ENCODE measurements around the gene MN1.

Gene MN1

DNA sequence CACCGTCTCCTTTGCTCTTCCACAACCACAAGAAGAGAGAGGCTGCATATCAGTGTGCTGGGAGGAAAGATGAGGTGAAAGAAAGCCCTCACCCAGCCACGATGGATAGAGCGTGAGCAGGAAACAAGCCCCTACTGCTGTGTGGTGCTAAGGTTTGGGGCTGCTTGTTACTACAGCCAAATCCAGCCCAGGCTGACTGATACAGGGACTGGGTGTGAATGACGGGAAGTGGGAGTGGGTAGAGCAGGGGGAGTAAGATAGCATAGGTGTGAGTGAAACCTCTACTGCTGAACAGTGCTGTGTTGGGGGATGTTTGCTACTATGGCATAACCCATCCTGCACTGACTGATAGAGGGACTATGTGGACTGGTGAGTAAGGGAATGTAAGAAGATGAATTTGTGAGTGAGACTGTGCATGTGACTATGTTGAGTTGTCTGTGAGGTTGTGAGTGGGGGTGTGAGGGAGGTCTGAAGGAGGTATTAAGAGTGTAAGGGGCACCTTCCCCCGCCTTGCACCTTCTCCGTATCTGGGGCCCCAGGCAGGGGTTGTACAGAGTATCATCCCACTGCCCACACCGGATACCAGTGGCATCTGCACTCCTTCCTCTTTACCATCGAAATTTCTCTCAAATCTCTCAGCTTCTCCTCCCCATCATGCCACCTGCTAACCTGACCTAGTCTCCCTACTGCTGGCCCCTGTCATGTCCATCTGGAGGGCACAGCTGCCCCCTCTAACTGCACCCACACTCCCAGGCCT, 91.5 kb downstream of the MN1 start:
- Histone ChIP-seq H3K9ac (ENCODE audit: low read depth, low read length) (no peak overlapping the region), H3K4me3 (ENCODE audit: low read depth, low read length) (no peak overlapping the region), H3K27ac (ENCODE audit: low read depth, low read length) (no peak overlapping the region), H3K4me1 (ENCODE audit: control insufficient read depth, insufficient read depth, low read length) (no peaks in the 10 kb centered on the region; the same call in 1 of the 2 replicates), H3K36me3 (ENCODE audit: control insufficient read depth, insufficient read depth, low read length) (peaks cover 12% of the 10 kb centered on the region), H3K27me3 (ENCODE audit: control insufficient read depth, insufficient read depth, low read length) (no peaks in the 10 kb centered on the region), H3K9me3 (ENCODE audit: control insufficient read depth, insufficient read depth, low read length) (no peaks in the 10 kb centered on the region)

- H3K9me3 ChIP-seq (ENCODE audit: control insufficient read depth, insufficient read depth, low read length) = no peaks in the 10 kb centered on the region
- H3K4me1 ChIP-seq (ENCODE audit: control insufficient read depth, insufficient read depth, low read length) = no peaks in the 10 kb centered on the region
- H3K27me3 ChIP-seq (ENCODE audit: control insufficient read depth, insufficient read depth, low read length) = no peaks in the 10 kb centered on the region
- H3K9ac ChIP-seq (ENCODE audit: low read depth, low read length) = no peak overlapping the region
- H3K36me3 ChIP-seq (ENCODE audit: control insufficient read depth, insufficient read depth, low read length) = peaks cover 13% of the 10 kb centered on the region
- no peak overlapping the region for H3K27ac ChIP-seq (ENCODE audit: low read depth, low read length)
- H3K4me3 ChIP-seq (ENCODE audit: low read depth, low read length) = no peak overlapping the region
Observed at GRCh38 chr22:27706489-27706888, 95.1 kb downstream of the MN1 start.

DNA sequence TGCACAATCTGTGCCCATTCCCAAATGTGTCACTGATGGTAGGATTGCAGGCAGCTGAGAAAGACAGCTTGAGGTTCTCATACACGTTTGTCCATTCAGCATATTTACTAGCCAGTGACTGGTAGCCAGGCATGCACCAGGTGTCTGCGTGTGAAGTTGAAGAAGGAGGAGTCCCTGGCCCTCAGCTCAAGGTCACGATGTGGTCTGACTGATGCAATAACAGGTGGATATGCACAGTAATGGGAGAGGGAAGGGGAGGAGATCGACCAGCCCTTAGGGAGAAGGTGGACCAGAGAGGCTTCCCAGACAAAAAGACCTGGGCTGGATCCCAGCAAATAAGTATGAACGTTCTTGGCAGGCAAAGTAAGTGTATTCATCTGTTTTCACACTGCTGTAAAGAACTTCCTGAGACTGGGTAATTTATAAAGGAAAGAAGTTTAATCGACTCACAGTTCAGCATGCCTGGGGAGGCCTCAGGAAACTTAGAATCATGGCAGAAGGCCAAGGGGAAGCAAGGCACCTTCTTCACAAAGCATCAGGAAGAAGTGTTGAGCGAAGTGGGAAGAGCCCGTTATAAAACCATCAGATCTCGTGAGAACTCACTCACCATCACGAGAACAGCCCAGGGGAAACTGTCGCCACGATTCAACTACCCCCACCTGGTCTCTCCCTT, 96.0 kb downstream of the MN1 start:
- no peaks in the 10 kb centered on the region for H3K4me1 ChIP-seq (ENCODE audit: control insufficient read depth, insufficient read depth, low read length)
- peaks cover 13% of the 10 kb centered on the region for H3K36me3 ChIP-seq (ENCODE audit: control insufficient read depth, insufficient read depth, low read length)
- no peaks in the 10 kb centered on the region for H3K27me3 ChIP-seq (ENCODE audit: control insufficient read depth, insufficient read depth, low read length)
- no peak overlapping the region for H3K4me3 ChIP-seq (ENCODE audit: low read depth, low read length)
- no peak overlapping the region for H3K27ac ChIP-seq (ENCODE audit: low read depth, low read length)
- no peak overlapping the region for H3K9ac ChIP-seq (ENCODE audit: low read depth, low read length)
- no peaks in the 10 kb centered on the region for H3K9me3 ChIP-seq (ENCODE audit: control insufficient read depth, insufficient read depth, low read length)

- Histone ChIP-seq H3K4me3 (ENCODE audit: low read depth, low read length) (no peak overlapping the region), H3K36me3 (ENCODE audit: control insufficient read depth, insufficient read depth, low read length) (peaks cover 13% of the 10 kb centered on the region), H3K27ac (ENCODE audit: low read depth, low read length) (no peak overlapping the region), H3K4me1 (ENCODE audit: control insufficient read depth, insufficient read depth, low read length) (no peaks in the 10 kb centered on the region), H3K9me3 (ENCODE audit: control insufficient read depth, insufficient read depth, low read length) (no peaks in the 10 kb centered on the region), H3K9ac (ENCODE audit: low read depth, low read length) (no peak overlapping the region), H3K27me3 (ENCODE audit: control insufficient read depth, insufficient read depth, low read length) (no peaks in the 10 kb centered on the region)
Observed at GRCh38 chr22:27704581-27704980, 97.0 kb downstream of the MN1 start.

- no peaks in the 10 kb centered on the region for H3K4me1 ChIP-seq (ENCODE audit: control insufficient read depth, insufficient read depth, low read length)
- no peak overlapping the region for H3K9ac ChIP-seq (ENCODE audit: low read depth, low read length)
- H3K27ac ChIP-seq (ENCODE audit: low read depth, low read length) = no peak overlapping the region
- H3K36me3 ChIP-seq (ENCODE audit: control insufficient read depth, insufficient read depth, low read length) = peaks cover 16% of the 10 kb centered on the region
- H3K9me3 ChIP-seq (ENCODE audit: control insufficient read depth, insufficient read depth, low read length) = no peaks in the 10 kb centered on the region
- H3K4me3 ChIP-seq (ENCODE audit: low read depth, low read length) = no peak overlapping the region
- H3K27me3 ChIP-seq (ENCODE audit: control insufficient read depth, insufficient read depth, low read length) = no peaks in the 10 kb centered on the region
Observed at GRCh38 chr22:27699383-27700019, 102.1 kb downstream of the MN1 start.

DNA sequence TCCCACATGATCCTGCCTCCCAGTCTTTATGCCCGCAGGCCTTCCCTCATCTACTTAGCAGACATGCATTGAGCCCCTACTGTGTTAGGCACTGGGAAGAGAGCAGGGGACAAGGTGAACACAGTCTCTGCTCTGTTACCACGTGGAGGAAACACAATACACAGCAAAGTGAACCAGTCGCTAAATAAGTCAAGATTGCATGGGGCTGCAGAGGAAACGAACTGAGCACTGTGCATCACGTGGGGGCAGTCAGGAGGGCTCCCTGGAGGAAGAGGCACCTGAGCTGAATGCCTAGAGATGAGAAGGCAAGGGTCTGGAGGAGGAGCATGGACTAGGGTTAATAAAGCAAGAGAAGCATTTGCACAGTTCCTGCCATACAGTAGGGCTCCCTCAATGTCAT, 102.7 kb downstream of the MN1 start:
- peaks cover 20% of the 10 kb centered on the region for H3K36me3 ChIP-seq (ENCODE audit: control insufficient read depth, insufficient read depth, low read length)
- no peaks in the 10 kb centered on the region for H3K4me1 ChIP-seq (ENCODE audit: control insufficient read depth, insufficient read depth, low read length)
- H3K27me3 ChIP-seq (ENCODE audit: control insufficient read depth, insufficient read depth, low read length) = no peaks in the 10 kb centered on the region
- no peak overlapping the region for H3K9ac ChIP-seq (ENCODE audit: low read depth, low read length)
- H3K9me3 ChIP-seq (ENCODE audit: control insufficient read depth, insufficient read depth, low read length) = no peaks in the 10 kb centered on the region
- H3K27ac ChIP-seq (ENCODE audit: low read depth, low read length) = no peak overlapping the region
- H3K4me3 ChIP-seq (ENCODE audit: low read depth, low read length) = no peak overlapping the region
